ENCODE data around the gene MINDY3.
A peak's percentile ranks its signal among the peaks of the same experiment; 100 is the strongest.

MINDY3 gene

DNA sequence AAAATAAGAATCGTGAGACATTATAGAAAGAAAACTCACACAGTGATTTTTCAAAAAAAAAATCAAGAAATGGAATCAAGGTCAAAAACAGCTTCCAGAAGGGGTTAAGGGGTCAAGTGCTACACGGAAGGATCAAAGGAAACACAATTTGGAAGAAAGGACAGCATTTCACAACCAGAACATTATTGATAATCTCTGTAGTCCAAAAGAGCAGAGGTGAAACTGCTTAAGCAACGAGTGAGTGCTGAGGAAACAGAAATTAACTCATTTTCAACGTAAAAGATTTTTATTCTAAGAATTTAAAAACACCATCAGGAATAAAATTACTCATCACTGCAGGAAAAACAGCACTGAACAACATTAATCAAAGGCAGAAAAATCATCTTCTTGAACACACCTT is 23.5 kb downstream of the MINDY3 start:
- Histone ChIP-seq H3K27me3 (no peaks in the 10 kb centered on the region), H3K9me3 (no peaks in the 10 kb centered on the region), H3K4me1 (peaks cover 4% of the 10 kb centered on the region; the same call in 1 of the 2 replicates), H3K36me3 (peaks cover 32% of the 10 kb centered on the region), H4K20me1 (peaks cover 12% of the 10 kb centered on the region; the same call in 1 of the 2 replicates), H3K4me2 (no peak overlapping the region), H3K9ac (no peak overlapping the region), H3K27ac (no peak overlapping the region), H3K4me3 (no peak overlapping the region)
- TF ChIP-seq Cebpa-rat (IDR thresholded peaks at IDR 0.05): no peak

DNA sequence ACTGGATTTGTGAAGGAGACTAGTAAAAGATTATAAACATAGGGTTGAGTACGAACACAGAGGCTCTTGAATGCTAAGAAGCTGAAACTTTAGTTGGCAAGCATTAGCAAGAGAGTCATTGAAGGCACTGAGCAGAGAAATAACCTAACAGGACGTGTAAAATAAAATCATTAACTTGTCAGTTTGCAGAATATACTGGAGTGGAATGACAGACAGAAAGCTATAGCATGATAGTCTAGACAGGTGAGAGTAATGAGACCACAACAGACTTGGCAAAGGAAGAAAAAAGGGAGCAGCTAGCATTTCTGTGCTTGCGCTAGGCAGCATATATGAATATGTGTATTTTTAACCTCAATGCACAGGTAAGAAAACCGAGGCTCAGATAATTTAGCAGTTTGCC is 30.8 kb downstream of the MINDY3 start:
- Histone ChIP-seq H3K4me2 (no peak overlapping the region), H4K20me1 (no peaks in the 10 kb centered on the region), H3K4me1 (peaks cover 7% of the 10 kb centered on the region), H3K27ac (no peak overlapping the region), H3K4me3 (no peak overlapping the region), H3K9me3 (no peaks in the 10 kb centered on the region), H3K27me3 (no peaks in the 10 kb centered on the region), H3K9ac (no peak overlapping the region), H3K36me3 (peaks cover 46% of the 10 kb centered on the region)
- TF ChIP-seq Cebpa-rat (IDR thresholded peaks at IDR 0.05): no peak

DNA sequence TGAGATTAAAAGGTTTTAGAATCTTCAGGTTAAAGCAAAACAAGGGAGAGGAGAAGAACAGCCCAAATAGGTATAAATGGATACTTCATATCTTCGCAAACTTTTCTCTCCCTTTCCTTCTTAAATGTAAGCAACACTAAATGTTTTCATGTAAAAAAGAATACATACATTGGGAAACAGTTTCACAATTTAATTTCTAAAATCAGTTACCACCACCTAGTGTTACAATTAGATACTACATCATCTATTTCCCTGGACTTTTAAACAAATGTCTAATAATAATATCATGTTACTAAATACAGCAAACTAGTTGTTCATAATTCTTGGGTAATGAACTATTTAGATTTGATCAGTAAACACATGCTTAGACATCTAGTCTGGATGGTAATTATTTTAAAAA is 35.8 kb downstream of the MINDY3 start:
- TF ChIP-seq Cebpa-rat (IDR thresholded peaks at IDR 0.05): no peak
- peaks cover 26% of the 10 kb centered on the region for H3K36me3 ChIP-seq

DNA sequence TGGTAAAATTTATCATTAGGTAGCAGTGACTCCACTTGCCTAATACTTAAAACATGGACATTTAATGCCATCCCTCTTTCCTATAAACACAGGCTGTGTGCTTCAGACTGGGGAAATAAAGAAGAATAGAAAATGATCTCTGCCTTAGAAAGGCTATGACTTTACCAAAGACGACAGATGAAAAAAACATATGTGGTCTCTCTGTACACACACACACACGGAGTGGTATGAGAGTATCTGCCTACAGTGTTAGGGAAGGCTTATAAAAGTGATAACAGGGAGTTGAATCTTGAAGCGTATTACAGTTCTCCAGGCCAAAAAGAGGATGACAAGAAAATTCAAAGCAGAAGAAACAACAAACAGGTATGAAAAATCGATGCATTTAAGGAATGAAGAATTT is 38.2 kb downstream of the MINDY3 start:
- Histone ChIP-seq H3K27ac (no peak overlapping the region), H3K4me1 (peaks cover 37% of the 10 kb centered on the region), H3K27me3 (no peaks in the 10 kb centered on the region)

More for the DNA sequence above, 35.8 kb downstream of the MINDY3 start:
- no peaks in the 10 kb centered on the region for H3K9me3 ChIP-seq
- H4K20me1 ChIP-seq: no peaks in the 10 kb centered on the region
- H3K4me1 ChIP-seq: peaks cover 37% of the 10 kb centered on the region
- no peak overlapping the region for H3K27ac ChIP-seq
- H3K27me3 ChIP-seq: no peaks in the 10 kb centered on the region
- H3K9ac ChIP-seq: no peak overlapping the region
- no peak overlapping the region for H3K4me2 ChIP-seq
- H3K4me3 ChIP-seq: no peak overlapping the region

DNA sequence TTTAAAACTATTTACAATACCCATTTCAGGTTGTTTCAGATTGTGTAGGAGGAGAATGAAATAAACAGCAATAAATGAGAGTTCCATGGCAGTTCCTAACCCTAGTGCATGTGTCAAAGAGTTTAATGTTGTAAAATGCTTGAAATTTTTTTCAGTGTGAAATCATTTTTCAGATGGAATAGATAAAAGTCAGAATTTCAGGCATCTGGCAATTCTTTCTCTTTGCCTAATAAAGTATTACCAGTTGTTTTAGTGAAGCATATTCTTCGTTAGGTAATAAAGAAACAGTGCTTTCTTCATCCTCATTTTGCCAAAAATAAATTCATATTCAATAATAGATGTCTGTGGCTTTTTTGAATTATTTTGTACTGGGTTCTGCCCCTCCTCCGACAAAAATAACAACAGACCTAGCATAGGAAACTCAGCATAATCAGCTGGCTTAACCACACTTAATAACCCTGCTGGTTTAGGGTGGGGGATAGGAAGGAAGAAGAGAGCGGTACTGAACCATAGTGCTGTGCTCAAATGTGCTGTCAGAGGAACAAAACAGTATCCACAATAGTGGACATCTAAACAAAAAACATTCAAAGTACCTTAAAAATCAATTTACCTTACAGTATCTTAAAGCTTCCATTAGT is 39.1 kb downstream of the MINDY3 start:
- H3K9ac ChIP-seq: no peak overlapping the region
- TF ChIP-seq Cebpa-rat (IDR thresholded peaks at IDR 0.05): no peak
- H3K27me3 ChIP-seq: no peaks in the 10 kb centered on the region
- H3K9me3 ChIP-seq: no peaks in the 10 kb centered on the region
- H3K4me1 ChIP-seq: peaks cover 37% of the 10 kb centered on the region
- H3K36me3 ChIP-seq: peaks cover 29% of the 10 kb centered on the region
- H4K20me1 ChIP-seq: no peaks in the 10 kb centered on the region
- H3K27ac ChIP-seq: no peak overlapping the region
- H3K4me3 ChIP-seq: no peak overlapping the region
- H3K4me2 ChIP-seq: peak overlapping the region; percentile 53

More for the DNA sequence above, 38.2 kb downstream of the MINDY3 start:
- no peak overlapping the region for H3K4me3 ChIP-seq
- H3K9ac ChIP-seq: no peak overlapping the region
- H3K36me3 ChIP-seq: peaks cover 29% of the 10 kb centered on the region
- H4K20me1 ChIP-seq: no peaks in the 10 kb centered on the region
- no peak for TF ChIP-seq Cebpa-rat (IDR thresholded peaks at IDR 0.05)
- peak overlapping the region; percentile 3; the same call in 1 of the 2 replicates for H3K4me2 ChIP-seq
- H3K9me3 ChIP-seq: no peaks in the 10 kb centered on the region

DNA sequence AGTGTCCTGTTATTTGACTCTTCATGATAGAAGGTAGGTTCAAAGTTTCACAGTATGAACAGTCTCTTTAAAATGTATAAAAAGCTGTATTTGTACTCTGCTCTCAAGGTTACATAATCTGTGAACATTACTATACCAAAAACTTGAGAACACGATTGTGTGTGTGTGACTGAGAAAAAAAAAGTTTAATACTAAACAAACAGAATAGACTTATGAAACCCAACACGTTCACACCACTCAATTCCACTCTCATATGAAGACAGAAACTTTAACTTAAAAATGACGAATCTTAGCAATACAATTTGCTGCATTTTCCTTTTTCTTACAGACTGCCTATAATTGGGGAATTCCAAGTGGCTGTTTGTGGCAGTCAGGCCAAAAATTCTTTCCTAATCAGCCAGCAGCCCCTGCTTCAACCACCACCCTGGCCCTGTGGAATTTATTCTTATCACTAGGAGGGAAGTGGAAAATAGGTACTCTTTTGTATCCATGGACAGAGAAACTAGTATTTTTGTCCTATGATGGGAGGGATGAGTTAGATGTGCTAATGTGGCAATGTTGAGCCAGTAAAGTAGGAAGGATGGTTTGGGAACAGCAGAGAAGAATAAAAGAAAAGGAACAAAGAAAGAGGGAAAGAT is 42.8 kb downstream of the MINDY3 start:
- no peak for TF ChIP-seq Cebpa-rat (IDR thresholded peaks at IDR 0.05)

DNA sequence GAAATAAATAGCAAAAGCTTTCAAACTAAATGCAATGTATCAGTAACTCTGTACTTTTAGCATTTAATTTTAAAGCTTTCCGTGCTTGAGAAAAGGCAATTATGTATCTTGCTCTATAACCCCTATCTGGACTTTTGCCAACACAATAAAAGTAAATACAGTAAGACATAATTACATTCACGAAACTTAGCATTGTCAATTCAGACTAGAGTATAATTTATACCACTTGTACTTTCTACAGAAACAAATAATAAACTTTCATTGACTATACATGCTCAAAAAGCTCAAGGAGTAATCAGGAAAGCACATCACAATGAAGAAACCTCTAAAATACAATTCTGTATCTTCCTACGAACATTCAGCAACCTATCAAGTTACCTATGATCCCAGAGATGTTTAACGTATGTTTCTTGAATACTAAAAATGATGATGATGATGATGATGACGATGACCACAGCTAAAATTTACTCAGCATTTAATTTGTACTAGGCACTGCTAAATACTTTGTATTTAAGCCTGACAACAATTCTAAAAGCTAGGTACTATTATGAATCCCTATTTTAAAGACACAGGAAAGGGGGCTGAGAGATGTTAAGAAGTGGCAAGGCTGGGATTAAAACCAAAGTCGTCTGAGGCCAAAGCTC is 44.9 kb downstream of the MINDY3 start:
- H3K9ac ChIP-seq: no peak overlapping the region
- no peaks in the 10 kb centered on the region for H4K20me1 ChIP-seq
- no peak overlapping the region for H3K4me2 ChIP-seq
- H3K27me3 ChIP-seq: no peaks in the 10 kb centered on the region
- peaks cover 8% of the 10 kb centered on the region for H3K4me1 ChIP-seq
- H3K4me3 ChIP-seq: no peak overlapping the region
- peaks cover 36% of the 10 kb centered on the region for H3K36me3 ChIP-seq
- H3K27ac ChIP-seq: no peak overlapping the region
- no peak for TF ChIP-seq Cebpa-rat (IDR thresholded peaks at IDR 0.05)
- no peaks in the 10 kb centered on the region for H3K9me3 ChIP-seq

More for the DNA sequence above, 42.8 kb downstream of the MINDY3 start:
- Histone ChIP-seq H3K27me3 (no peaks in the 10 kb centered on the region), H3K9ac (no peak overlapping the region), H3K27ac (no peak overlapping the region), H3K4me1 (peaks cover 28% of the 10 kb centered on the region), H3K4me3 (no peak overlapping the region), H4K20me1 (no peaks in the 10 kb centered on the region), H3K4me2 (no peak overlapping the region), H3K9me3 (no peaks in the 10 kb centered on the region), H3K36me3 (peaks cover 40% of the 10 kb centered on the region)

DNA sequence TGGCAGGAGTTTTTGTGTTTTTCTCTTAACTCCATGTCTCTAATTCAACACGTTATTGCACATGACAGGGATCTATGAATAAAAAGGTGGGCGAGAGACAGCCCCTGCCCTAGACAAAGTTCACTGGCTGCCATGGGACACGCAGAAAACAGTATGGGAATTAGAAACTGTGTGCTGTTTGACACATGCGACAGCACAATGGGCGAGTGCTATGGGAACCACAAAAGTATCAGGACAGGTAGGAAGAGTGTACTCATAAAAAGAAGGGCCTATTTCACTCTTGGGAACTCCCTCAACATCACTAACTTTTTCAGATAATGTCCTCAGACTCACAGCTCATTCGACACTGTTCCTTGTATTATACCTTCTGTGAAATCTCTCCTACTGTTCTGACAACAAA is 45.7 kb downstream of the MINDY3 start:
- H3K4me2 ChIP-seq: no peak overlapping the region
- H4K20me1 ChIP-seq: no peaks in the 10 kb centered on the region
- no peak overlapping the region for H3K4me3 ChIP-seq
- no peak for TF ChIP-seq Cebpa-rat (IDR thresholded peaks at IDR 0.05)
- H3K27ac ChIP-seq: no peak overlapping the region
- peaks cover 29% of the 10 kb centered on the region for H3K36me3 ChIP-seq
- no peaks in the 10 kb centered on the region for H3K27me3 ChIP-seq
- H3K4me1 ChIP-seq: peaks cover 8% of the 10 kb centered on the region; the same call in 1 of the 2 replicates
- H3K9me3 ChIP-seq: no peaks in the 10 kb centered on the region
- no peak overlapping the region for H3K9ac ChIP-seq

DNA sequence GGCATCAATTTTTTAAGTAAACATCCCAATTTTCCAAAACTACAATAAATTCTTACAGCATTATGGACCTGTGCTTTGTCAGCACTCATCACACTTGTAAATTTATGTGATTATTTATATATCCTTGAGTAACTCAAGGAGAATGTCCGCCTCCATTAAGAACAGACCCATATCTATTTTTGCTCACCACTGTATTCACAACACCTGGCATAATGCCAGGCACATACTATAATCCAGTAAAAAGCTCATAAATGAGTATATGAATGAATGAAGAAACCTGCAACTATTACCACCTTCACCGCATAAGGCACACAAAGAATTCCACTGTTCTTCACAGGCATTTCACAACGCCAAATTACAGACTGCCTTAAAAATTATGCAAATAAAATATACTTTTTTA is 46.9 kb downstream of the MINDY3 start:
- Histone ChIP-seq H3K9me3 (no peaks in the 10 kb centered on the region), H3K4me2 (no peak overlapping the region), H3K9ac (no peak overlapping the region), H3K36me3 (peaks cover 26% of the 10 kb centered on the region), H3K4me3 (no peak overlapping the region), H3K27ac (no peak overlapping the region), H4K20me1 (no peaks in the 10 kb centered on the region), H3K27me3 (no peaks in the 10 kb centered on the region), H3K4me1 (peaks cover 8% of the 10 kb centered on the region; the same call in 1 of the 2 replicates)
- no peak for TF ChIP-seq Cebpa-rat (IDR thresholded peaks at IDR 0.05)

DNA sequence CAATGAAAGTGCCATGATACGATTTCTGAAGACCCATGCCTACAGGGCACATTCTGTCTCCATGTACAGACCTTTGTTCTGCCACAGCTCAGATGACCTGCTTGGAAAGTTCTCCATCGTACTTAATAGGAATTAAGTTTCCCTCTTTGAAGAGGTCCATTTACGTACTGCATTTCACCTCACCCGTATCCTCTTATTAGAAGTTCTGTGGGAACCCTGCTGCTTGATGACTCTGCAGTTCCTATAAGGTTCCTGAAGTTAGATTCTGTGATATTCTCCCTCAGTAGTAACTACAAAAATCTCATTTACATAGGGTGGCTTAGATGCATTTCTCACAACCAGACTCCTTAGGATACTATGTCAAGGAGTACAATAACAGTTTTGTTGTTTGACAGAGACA is 50.9 kb downstream of the MINDY3 start:
- Histone ChIP-seq H3K4me3 (no peak overlapping the region), H3K4me2 (no peak overlapping the region), H3K27me3 (no peaks in the 10 kb centered on the region), H3K36me3 (peaks cover 45% of the 10 kb centered on the region), H3K27ac (no peak overlapping the region), H3K9ac (no peak overlapping the region), H3K9me3 (no peaks in the 10 kb centered on the region), H3K4me1 (no peaks in the 10 kb centered on the region), H4K20me1 (no peaks in the 10 kb centered on the region)
- TF ChIP-seq Cebpa-rat (IDR thresholded peaks at IDR 0.05): no peak
